Ishikawa (cell line): ENCODE measurements around the gene GTF2F2.

Source experiments
- CEBPB ChIP-seq: IDR thresholded peaks from 2 replicates; pipeline ENCODE4 v1.6.1; 2012
- CREB1 ChIP-seq: IDR thresholded peaks from 2 replicates; pipeline ENCODE4 v1.6.1; 2012; ENCODE audit warnings: low read depth
- EGR1 ChIP-seq: IDR thresholded peaks from 2 replicates; pipeline ENCODE4 v1.6.1; 2012
- EP300 ChIP-seq: IDR thresholded peaks from 2 replicates; pipeline ENCODE4 v1.6.1; 2012; ENCODE audit warnings: borderline replicate concordance
- FOXM1 ChIP-seq: IDR thresholded peaks from 2 replicates; pipeline ENCODE4 v1.6.1; 2012; ENCODE audit warnings: low read depth, borderline replicate concordance
- NFIC ChIP-seq: IDR thresholded peaks from 2 replicates; pipeline ENCODE4 v1.6.1; 2012
- RAD21 ChIP-seq: IDR thresholded peaks from 2 replicates; pipeline ENCODE4 v1.6.1; 2012; ENCODE audit warnings: low read depth
- TAF1 ChIP-seq: IDR thresholded peaks from 2 replicates; pipeline ENCODE4 v1.6.1; 2012; ENCODE audit warnings: low read depth, mild to moderate bottlenecking
- TCF12 ChIP-seq: IDR thresholded peaks from 2 replicates; pipeline ENCODE4 v1.6.1; 2012; ENCODE audit warnings: low read depth
- TEAD4 ChIP-seq: IDR thresholded peaks from 2 replicates; pipeline ENCODE4 v1.6.1; 2012
- YY1 ChIP-seq: IDR thresholded peaks from 2 replicates; pipeline ENCODE4 v1.6.1; 2012; ENCODE audit warnings: low read depth
- ZBTB7A ChIP-seq: IDR thresholded peaks from 2 replicates; pipeline ENCODE4 v1.6.1; 2012; ENCODE audit warnings: low read depth
- TF ChIP-seq, protein P1 (sequence below): IDR thresholded peaks from 2 replicates; pipeline ENCODE4 v1.6.1; 2012; ENCODE audit warnings: low read depth, mild to moderate bottlenecking
- TF ChIP-seq, protein P2 (sequence below): IDR thresholded peaks from 2 replicates; pipeline ENCODE4 v1.6.1; 2012
- TF ChIP-seq, protein P3 (sequence below): IDR thresholded peaks from 2 replicates; pipeline ENCODE4 v1.6.1; 2012

The GTF2F2 gene

DNA sequence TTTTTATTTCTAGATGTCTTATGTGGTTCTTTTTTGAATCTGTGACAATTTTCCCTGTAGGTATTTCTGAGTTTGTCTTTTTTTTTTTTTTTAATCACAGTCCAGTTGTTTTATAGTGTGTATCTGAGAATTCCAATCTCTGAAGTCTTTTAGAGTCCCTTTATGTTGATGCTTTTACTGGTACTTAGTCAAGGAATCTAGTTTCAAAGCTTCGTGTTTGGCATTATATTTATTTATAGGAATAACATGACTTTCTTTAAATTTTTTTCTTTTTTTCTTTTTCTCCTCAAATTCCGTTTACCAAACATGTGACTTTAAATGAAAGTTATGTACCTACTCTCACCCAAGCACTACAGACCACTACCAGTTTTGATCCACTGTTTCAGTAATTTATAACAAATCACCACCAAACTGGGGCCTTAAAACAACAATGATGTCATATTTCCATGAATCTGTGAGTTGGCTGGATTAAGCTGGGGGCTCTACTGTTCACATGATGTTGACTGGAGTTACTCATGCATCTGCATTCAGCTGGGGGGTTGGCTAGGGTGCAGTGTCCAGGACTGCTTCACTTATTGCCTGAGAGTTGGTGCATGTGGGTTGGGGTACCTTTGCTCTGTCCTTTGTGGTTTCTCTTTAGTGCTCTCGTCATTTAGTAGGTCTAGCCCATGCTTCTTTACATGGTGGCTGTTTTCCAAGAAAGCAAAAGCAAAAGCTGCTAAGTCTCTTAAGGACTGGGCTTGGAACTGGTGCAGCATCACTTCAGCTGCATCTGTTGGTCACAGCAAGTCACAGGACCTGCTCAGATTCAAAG, 58.2 kb downstream of the GTF2F2 start:
- no peak for TF ChIP-seq NFIC
- TF ChIP-seq YY1: no peak
- TF ChIP-seq CEBPB: no peak
- TF ChIP-seq, protein P1, sequence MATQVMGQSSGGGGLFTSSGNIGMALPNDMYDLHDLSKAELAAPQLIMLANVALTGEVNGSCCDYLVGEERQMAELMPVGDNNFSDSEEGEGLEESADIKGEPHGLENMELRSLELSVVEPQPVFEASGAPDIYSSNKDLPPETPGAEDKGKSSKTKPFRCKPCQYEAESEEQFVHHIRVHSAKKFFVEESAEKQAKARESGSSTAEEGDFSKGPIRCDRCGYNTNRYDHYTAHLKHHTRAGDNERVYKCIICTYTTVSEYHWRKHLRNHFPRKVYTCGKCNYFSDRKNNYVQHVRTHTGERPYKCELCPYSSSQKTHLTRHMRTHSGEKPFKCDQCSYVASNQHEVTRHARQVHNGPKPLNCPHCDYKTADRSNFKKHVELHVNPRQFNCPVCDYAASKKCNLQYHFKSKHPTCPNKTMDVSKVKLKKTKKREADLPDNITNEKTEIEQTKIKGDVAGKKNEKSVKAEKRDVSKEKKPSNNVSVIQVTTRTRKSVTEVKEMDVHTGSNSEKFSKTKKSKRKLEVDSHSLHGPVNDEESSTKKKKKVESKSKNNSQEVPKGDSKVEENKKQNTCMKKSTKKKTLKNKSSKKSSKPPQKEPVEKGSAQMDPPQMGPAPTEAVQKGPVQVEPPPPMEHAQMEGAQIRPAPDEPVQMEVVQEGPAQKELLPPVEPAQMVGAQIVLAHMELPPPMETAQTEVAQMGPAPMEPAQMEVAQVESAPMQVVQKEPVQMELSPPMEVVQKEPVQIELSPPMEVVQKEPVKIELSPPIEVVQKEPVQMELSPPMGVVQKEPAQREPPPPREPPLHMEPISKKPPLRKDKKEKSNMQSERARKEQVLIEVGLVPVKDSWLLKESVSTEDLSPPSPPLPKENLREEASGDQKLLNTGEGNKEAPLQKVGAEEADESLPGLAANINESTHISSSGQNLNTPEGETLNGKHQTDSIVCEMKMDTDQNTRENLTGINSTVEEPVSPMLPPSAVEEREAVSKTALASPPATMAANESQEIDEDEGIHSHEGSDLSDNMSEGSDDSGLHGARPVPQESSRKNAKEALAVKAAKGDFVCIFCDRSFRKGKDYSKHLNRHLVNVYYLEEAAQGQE: no peak
- TF ChIP-seq RAD21: no peak

DNA sequence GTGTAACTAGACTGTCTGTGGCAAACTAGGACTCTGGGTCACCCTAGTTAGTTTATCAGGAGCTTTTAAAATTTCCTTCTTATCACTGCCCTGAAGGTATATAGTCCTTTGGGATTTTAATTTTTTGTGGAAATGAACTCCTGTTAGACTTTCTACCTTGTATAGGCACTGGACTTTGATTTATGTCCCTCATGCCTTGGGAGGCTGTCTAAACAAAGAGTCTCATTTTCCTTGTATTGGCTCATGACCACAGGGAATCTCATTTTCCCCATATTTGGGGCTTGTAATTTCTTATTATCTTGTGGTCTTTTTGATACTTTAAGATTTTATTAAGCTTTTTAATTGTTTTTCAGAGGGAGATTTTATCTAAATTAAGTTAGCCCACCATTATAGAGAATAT, 59.1 kb downstream of the GTF2F2 start:
- TF ChIP-seq CREB1 (no peak), CEBPB (no peak), TAF1 (no peak), TCF12 (no peak), EGR1 (no peak), FOXM1 (no peak), TEAD4 (no peak)
- TF ChIP-seq, protein P1: no peak
- TF ChIP-seq, protein P2, sequence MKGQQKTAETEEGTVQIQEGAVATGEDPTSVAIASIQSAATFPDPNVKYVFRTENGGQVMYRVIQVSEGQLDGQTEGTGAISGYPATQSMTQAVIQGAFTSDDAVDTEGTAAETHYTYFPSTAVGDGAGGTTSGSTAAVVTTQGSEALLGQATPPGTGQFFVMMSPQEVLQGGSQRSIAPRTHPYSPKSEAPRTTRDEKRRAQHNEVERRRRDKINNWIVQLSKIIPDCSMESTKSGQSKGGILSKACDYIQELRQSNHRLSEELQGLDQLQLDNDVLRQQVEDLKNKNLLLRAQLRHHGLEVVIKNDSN: no peak

DNA sequence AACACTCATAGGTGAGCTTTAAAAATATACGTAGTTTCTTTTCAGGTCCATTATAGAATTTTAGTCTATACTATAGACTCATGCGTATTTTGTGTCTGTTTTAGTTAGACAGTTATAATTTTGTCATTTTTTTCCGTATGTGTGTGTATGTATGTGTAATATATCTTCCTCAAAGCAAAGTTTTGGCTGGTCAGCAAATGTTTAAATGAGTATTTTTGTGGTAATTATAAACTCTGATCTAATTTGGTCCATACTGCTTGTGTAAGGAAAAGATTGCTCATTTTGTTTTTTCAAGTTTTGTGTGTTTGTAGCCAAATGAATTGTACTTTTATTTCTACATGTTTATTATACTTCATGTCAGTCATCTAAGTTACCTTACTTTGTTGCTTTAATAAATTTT, 60.0 kb downstream of the GTF2F2 start:
- TF ChIP-seq CEBPB (no peak), YY1 (no peak), RAD21 (no peak), ZBTB7A (no peak), FOXM1 (no peak), TAF1 (no peak), NFIC (no peak), CREB1 (no peak), TCF12 (no peak)
- TF ChIP-seq, protein P3, sequence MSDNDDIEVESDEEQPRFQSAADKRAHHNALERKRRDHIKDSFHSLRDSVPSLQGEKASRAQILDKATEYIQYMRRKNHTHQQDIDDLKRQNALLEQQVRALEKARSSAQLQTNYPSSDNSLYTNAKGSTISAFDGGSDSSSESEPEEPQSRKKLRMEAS: no peak

DNA sequence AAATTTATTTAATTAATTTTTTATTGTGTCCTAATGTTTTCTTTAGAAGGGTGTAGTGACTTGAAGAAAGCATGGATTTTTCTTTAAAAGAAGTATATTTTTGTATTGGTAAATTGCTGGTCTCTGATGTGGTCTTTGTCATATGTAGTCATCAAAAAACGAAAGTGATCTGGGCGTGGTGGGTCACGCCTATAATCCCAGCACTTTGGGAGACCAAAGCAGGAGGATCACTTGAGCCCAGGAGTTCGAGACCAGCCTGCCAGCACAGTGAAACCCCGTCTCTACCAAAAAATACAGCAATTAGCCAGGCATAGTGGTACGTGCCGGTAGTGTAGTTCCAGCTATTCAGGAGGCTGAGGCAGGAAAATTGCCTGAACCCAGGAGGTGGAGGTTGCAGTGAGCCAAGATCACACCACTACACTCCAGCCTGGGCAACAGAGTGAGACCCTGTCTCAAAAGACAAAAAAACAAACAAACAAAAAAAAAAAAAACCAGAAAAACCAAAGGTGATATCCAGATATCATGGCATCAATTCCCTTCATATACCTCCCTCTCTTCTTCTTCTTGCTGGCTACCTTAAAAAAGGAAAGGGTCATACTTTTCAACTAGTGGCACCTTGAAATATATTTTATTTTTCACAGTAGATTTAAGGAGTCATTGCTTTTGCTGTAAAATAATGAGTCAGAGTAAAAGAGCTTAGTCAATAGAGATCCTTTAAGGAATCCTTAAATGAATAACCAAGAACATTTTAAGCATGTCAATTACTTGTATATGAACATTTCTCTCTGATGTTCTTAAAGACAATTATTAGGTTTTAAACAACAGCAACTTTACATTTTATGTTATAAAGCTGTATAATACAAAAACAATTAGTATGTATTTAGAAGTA, 60.6 kb downstream of the GTF2F2 start:
- TF ChIP-seq CEBPB: no peak
- no peak for TF ChIP-seq CREB1
- no peak for TF ChIP-seq ZBTB7A
- TF ChIP-seq EGR1: no peak
- no peak for TF ChIP-seq TAF1
- no peak for TF ChIP-seq YY1
- TF ChIP-seq, protein P1: no peak
- TF ChIP-seq, protein P2: no peak
- no peak for TF ChIP-seq EP300
- TF ChIP-seq TCF12: no peak
- TF ChIP-seq, protein P3: no peak
